Activated naive CD4-positive, alpha-beta T cell treated with anti-CD3 and anti-CD28 coated beads, Interleukin-2, amount 50 U/mL, for 24 hours (primary cell): ENCODE measurements around the gene PROX1.

Experiments
- H3K27ac Mint-ChIP-seq: one replicate; pipeline ENCODE4 v1.8.0; 2021; ENCODE audit warnings: mild to moderate bottlenecking, mixed read lengths
- H3K27me3 Mint-ChIP-seq: one replicate; pipeline ENCODE4 v1.8.0; 2021; ENCODE audit warnings: mixed read lengths
- H3K36me3 Mint-ChIP-seq: one replicate; pipeline ENCODE4 v1.8.0; 2021; ENCODE audit warnings: mixed read lengths
- H3K4me1 Mint-ChIP-seq: one replicate; pipeline ENCODE4 v1.8.0; 2021; ENCODE audit warnings: mixed read lengths
- H3K4me3 Mint-ChIP-seq: one replicate; pipeline ENCODE4 v1.8.0; 2021; ENCODE audit warnings: mild to moderate bottlenecking, mixed read lengths
- H3K9me3 Mint-ChIP-seq: one replicate; pipeline ENCODE4 v1.8.0; 2021; ENCODE audit warnings: mixed read lengths

The PROX1 gene

DNA sequence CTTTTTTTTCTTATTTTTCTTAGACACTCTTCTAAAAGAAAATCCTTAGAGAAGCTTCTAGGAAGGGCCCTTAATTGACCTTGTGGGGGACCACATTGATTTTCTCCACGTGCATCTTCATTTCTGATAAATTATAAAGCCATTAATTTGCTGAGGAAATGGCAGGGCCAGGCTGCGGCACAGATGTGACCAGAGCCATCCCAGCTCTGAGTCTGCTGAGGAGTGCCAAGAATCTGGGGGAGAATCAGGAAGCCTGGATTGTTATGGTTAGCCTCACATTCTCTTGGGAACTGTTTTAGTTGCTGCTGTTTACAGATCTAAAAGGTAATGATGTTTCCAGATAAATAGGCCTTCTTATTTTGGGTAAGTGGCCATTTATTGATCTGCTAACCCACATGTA, 16.2 kb downstream of the PROX1 start:
- peaks cover 1% of the 10 kb centered on the region for H3K27me3 Mint-ChIP-seq
- no peaks in the 10 kb centered on the region for H3K9me3 Mint-ChIP-seq
- no peaks in the 10 kb centered on the region for H3K36me3 Mint-ChIP-seq
- no peak overlapping the region for H3K27ac Mint-ChIP-seq
- no peak overlapping the region for H3K4me3 Mint-ChIP-seq
- H3K4me1 Mint-ChIP-seq: no peaks in the 10 kb centered on the region

DNA sequence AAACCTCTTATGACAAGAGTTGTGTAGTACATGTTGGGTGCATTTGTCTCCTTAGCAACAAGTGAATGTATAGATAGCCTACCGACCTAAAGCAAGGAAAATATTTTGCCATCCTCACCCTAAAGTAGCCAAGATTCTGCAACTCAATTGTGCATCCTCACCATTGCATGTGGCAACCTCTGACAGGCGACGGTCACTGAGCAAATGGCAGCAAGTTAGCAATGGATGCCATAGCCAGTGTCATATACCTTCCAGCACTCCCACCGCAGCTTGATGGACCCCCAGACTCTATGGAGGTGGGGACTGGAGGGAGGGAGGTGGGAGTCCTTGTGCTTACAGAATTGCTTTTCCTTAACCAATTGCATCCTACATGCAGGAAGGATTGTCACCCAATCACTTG, 17.0 kb downstream of the PROX1 start:
- Mint-ChIP-seq H3K4me3 (no peak overlapping the region), H3K9me3 (no peaks in the 10 kb centered on the region), H3K27ac (no peak overlapping the region), H3K4me1 (no peaks in the 10 kb centered on the region), H3K36me3 (no peaks in the 10 kb centered on the region), H3K27me3 (no peaks in the 10 kb centered on the region)

DNA sequence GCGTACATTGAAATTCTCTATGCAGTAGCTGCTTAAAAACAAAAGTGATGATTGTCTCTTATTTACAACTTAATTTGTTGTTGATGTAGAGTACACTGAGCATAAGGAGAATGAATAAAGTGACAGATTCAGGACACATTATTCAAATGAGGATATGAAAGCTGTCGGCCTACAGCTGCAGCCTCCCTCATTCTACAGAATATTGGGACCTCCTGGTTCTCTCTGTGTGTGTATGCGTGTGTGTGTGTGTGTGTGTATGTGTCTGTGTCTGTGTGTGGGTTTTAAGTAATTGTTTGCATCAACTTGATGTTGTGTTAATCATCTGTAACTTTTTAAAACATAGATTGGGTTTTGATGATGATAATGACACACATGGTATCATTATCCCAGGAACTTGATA, 17.9 kb downstream of the PROX1 start:
- H3K27me3 Mint-ChIP-seq: no peaks in the 10 kb centered on the region
- H3K27ac Mint-ChIP-seq: no peak overlapping the region
- H3K9me3 Mint-ChIP-seq: no peaks in the 10 kb centered on the region
- no peaks in the 10 kb centered on the region for H3K36me3 Mint-ChIP-seq
- no peaks in the 10 kb centered on the region for H3K4me1 Mint-ChIP-seq
- no peak overlapping the region for H3K4me3 Mint-ChIP-seq

DNA sequence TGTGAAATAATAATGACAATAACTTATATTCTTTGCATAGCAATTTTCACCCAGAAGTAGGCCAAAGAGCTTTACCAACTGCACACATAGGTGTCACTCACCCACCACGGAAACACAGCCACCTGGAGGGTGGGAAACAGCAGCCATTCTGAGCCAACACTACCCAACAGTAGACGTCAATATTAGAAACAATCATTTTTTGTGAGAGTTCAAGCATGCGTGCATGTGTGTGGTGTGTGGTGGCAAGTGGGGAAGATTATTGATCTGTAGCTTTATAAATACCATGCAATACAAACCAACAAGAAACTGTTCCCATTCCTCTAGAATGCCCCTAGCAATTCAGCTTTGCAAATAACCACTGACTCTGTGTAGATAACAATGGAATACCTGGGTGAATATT, 19.1 kb downstream of the PROX1 start:
- no peaks in the 10 kb centered on the region for H3K9me3 Mint-ChIP-seq
- H3K27ac Mint-ChIP-seq: no peak overlapping the region
- H3K4me3 Mint-ChIP-seq: no peak overlapping the region
- H3K27me3 Mint-ChIP-seq: no peaks in the 10 kb centered on the region
- no peaks in the 10 kb centered on the region for H3K36me3 Mint-ChIP-seq
- H3K4me1 Mint-ChIP-seq: no peaks in the 10 kb centered on the region

DNA sequence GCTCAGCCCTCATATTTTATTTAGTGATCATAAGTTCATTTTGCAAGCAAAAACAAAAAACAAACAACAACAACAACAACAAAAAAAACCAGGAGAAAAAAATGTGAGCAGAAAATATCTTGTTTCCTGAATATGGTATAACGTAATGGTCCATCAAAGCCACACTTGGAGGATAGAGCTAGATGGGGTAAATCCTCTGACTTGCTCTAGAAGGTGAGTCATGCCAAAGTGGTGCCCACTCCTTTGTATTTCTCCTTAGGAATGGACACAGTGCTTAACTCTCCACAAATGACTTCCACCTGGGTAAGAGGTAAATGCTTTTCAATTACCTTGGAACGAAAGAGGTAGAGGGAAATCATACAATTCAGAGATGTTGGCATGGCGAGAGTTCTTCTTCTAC, 20.6 kb downstream of the PROX1 start:
- H3K36me3 Mint-ChIP-seq: no peaks in the 10 kb centered on the region

DNA sequence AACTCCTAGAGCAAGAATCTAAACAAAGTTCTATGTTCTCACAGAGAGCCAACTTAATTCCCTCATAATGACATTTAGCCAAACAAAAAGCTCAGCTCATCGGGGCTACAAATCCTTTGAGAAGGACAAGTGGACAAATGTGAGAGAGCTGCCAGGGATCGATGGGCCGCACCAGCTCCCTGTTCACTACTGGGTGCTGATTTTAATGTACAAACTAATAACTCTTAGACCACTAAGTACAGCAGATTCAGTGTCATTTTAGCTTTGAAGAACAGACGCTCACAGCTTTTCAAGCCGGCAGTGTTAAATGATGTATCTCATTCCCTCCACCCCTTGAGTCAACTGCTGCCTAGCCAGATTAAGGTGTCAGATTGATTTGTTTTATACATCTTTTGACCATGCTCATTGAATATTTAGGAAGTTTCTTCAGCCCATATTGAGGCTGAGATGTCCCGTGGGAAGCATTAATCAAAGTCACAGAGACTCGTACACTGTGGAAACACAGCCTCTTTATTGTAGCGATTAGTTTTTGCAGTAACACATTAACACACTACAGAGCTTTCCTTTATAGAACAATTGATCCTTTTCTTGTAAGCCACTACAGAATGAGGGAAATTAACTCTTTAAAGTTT, 21.1 kb downstream of the PROX1 start:
- Mint-ChIP-seq H3K4me3 (no peak overlapping the region), H3K36me3 (no peaks in the 10 kb centered on the region), H3K4me1 (no peaks in the 10 kb centered on the region), H3K9me3 (no peaks in the 10 kb centered on the region), H3K27ac (no peak overlapping the region), H3K27me3 (no peaks in the 10 kb centered on the region)

More for the DNA sequence above, 20.6 kb downstream of the PROX1 start:
- no peak overlapping the region for H3K27ac Mint-ChIP-seq
- no peak overlapping the region for H3K4me3 Mint-ChIP-seq
- H3K4me1 Mint-ChIP-seq: no peaks in the 10 kb centered on the region
- H3K27me3 Mint-ChIP-seq: no peaks in the 10 kb centered on the region
- no peaks in the 10 kb centered on the region for H3K9me3 Mint-ChIP-seq

DNA sequence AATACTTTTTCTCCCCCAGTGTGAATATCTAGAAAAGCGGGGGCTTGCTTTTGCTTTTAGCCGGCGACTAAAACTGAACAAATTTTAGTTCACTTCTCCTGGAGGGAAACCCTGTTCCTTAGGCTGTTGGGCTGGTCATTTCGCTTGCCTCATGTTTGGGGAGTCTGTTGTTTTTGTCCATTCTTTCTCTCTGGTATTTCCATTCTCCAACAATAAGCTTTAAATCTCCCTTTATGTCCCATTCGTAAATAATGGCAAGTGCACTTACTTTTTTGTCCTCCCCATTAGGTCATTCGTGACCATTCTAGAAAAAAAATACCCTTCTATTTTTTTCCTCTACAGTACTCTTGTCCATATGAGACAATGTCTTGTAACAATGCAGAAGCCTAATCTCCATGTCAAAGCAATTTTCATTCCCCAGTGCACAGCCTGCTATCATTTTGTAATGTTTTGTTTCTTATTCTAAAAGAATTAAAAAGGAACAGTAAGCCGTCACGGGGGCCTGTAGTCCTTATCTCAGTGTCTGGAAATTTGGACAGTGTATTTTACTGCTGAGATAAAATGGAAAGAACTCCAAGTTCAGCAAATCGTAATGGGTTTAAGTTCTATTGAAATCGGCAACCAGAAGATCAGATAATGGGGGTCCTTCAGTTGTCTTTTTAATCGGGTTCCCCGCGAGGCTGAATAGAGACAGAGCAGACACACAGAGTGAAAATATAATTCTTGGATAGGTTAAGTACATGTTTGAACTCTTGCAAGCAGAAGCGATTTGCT, 21.8 kb downstream of the PROX1 start:
- Mint-ChIP-seq H3K27ac (no peak overlapping the region), H3K36me3 (no peaks in the 10 kb centered on the region), H3K4me3 (no peak overlapping the region), H3K27me3 (no peaks in the 10 kb centered on the region), H3K9me3 (no peaks in the 10 kb centered on the region), H3K4me1 (no peaks in the 10 kb centered on the region)

DNA sequence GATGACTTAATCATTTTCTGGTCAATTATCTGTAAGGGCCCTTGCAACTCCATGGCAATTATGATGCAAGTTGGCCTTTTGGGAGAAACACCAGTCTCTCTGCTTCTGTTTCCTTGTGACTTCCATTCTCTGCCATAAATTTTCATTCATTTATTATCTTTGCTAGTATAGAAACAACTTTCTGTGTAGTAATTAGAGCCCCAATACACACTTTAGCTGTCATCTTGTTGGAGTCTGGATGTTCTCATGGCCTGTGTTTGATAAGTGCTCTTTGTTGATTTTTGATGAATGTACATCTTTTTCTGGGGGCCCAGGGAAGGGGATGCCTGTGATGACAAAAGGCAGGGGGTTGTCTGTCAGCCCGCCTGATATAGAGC, 22.4 kb downstream of the PROX1 start:
- Mint-ChIP-seq H3K27ac (no peak overlapping the region), H3K9me3 (no peaks in the 10 kb centered on the region), H3K4me1 (no peaks in the 10 kb centered on the region), H3K4me3 (no peak overlapping the region), H3K36me3 (no peaks in the 10 kb centered on the region), H3K27me3 (no peaks in the 10 kb centered on the region)

DNA sequence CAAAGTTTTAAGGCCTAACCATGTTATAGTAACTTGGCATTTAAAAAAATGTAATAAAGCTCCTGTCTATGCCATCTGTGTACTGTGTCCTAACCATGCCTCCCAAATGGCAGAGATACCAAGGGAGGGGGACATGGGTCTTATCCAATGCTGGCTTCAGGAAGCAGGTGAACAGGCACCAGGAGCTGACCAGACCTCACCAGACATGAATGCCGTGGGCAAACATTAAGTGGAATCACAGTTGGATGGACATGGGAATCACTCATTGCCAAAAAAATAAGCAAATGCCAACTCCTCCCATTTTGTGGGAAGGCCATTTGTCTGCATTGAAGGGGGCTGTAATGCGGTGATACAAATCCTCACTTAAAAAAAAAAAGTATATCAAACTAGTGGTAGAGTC, 22.9 kb downstream of the PROX1 start:
- Mint-ChIP-seq H3K4me1 (no peaks in the 10 kb centered on the region), H3K27me3 (no peaks in the 10 kb centered on the region), H3K27ac (no peak overlapping the region), H3K4me3 (no peak overlapping the region), H3K36me3 (no peaks in the 10 kb centered on the region), H3K9me3 (no peaks in the 10 kb centered on the region)

DNA sequence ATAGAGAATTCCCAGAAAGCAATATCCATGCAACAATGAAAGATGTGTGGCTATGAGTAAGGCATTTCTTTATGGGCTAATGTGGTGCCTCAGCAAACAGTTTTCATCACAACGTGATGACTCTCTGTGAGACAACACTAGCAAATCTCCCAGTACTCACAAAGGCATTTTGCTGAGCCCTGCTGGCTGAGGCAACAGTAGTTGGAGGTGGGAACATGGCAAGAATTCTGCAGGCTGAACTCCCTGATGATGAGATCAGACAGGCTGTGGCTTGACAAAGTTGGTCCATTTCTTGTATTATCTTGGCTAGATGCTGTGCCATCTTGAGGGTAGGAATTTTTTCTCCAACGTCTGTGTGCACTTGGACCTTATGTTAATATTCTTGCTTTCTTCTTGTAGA, 24.6 kb downstream of the PROX1 start:
- Mint-ChIP-seq H3K4me1 (no peaks in the 10 kb centered on the region), H3K27me3 (no peaks in the 10 kb centered on the region), H3K9me3 (no peaks in the 10 kb centered on the region), H3K27ac (no peak overlapping the region), H3K36me3 (no peaks in the 10 kb centered on the region), H3K4me3 (no peak overlapping the region)

DNA sequence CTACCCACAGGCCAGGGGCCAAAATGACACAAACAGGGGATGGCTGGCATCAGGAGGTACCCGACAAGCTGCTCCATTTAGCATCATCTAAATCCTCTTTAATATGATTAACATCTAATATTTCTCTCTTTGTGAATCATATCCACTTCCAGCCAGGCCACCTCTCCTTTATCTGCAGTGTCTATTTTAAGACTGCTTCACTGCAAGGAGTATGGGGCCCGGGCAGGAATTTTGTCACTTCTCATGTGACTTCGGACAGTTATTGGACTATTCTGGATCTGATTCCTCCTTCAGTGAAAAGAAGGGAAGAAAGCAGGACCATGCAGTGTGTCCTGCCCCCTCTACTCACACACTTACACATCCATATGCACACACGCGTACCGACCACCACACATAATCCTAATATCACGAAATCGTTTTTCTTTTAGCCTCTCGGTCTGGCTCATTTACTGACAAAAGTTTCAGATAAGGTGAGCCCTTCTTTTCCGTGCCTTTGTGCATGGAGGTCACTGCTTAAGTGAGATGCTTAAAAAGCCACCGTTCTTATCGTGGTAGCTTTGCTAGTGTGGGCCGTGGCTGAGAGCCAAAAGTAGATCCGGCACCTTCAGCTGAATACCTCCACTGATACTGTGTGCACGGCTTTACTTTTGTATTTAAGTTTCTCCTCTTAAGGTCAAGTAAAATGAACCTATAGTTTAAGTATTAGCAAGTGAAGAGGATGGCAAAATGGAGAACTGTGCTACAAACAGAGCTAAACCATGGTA, 26.0 kb downstream of the PROX1 start:
- no peaks in the 10 kb centered on the region for H3K9me3 Mint-ChIP-seq
- no peaks in the 10 kb centered on the region for H3K27me3 Mint-ChIP-seq
- H3K4me3 Mint-ChIP-seq: no peak overlapping the region
- H3K27ac Mint-ChIP-seq: no peak overlapping the region
- peaks cover 10% of the 10 kb centered on the region for H3K4me1 Mint-ChIP-seq
- no peaks in the 10 kb centered on the region for H3K36me3 Mint-ChIP-seq

DNA sequence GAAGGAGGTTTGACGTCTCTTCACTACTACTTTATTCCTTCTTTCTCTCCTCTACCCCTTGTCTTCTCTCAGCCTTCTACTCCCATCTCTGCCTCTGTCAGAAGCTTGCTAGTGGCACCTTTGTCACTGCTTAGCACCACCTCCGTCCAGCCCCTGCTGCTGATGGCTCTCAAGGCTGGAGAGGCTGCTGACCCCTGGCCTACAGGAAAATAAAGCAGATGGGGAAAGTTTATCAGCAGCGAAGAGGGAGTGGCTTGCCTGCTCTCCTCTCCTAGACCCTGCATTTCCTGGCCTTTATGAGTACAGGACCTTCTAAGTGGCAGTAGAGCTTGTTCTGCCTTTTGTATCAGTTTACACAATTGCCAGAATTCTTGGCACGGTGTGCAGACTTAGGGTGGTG, 27.0 kb downstream of the PROX1 start:
- no peaks in the 10 kb centered on the region for H3K36me3 Mint-ChIP-seq
- no peak overlapping the region for H3K4me3 Mint-ChIP-seq
- H3K9me3 Mint-ChIP-seq: no peaks in the 10 kb centered on the region
- peaks cover 19% of the 10 kb centered on the region for H3K4me1 Mint-ChIP-seq
- no peaks in the 10 kb centered on the region for H3K27me3 Mint-ChIP-seq
- H3K27ac Mint-ChIP-seq: no peak overlapping the region

DNA sequence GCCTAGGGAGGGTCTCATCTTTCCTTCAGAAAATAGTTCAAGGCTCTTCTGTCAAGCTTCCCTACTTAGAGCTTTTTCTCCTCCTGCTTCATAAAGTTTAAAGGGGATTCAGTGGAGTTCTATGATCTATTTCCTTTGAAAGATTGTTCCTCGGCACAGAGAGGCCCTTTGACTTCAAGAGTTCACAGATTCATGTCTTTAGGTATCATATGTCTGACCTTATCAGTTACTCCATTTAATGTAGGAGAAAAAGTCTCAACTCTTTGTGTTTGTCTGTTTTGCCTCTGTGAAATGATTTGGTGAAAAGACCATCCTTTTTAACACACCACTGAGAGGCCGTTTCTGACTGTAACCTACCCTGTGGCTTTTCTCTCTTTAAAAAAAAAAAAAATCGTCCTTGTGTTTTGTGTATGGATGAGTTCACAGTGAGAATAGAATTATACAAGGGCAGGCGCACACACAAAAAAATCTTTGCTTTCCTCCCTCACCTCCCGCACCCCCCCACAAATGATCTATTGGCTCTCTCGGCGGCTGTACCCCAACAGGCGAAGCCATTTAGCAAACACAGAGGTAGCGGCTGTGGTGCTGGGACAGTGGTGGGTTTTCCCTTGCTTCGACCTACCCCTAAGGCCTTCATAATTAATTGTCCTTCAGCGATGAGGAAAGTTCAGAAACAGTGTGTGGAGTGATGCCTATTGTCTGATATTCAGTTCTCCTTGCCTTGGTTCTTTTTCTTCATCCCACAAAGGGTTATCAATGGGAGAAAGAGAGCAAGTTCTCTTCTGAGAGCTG, 29.6 kb downstream of the PROX1 start:
- Mint-ChIP-seq H3K36me3 (no peaks in the 10 kb centered on the region), H3K27ac (no peak overlapping the region), H3K4me1 (peaks cover 25% of the 10 kb centered on the region), H3K27me3 (no peaks in the 10 kb centered on the region), H3K9me3 (no peaks in the 10 kb centered on the region), H3K4me3 (no peak overlapping the region)

DNA sequence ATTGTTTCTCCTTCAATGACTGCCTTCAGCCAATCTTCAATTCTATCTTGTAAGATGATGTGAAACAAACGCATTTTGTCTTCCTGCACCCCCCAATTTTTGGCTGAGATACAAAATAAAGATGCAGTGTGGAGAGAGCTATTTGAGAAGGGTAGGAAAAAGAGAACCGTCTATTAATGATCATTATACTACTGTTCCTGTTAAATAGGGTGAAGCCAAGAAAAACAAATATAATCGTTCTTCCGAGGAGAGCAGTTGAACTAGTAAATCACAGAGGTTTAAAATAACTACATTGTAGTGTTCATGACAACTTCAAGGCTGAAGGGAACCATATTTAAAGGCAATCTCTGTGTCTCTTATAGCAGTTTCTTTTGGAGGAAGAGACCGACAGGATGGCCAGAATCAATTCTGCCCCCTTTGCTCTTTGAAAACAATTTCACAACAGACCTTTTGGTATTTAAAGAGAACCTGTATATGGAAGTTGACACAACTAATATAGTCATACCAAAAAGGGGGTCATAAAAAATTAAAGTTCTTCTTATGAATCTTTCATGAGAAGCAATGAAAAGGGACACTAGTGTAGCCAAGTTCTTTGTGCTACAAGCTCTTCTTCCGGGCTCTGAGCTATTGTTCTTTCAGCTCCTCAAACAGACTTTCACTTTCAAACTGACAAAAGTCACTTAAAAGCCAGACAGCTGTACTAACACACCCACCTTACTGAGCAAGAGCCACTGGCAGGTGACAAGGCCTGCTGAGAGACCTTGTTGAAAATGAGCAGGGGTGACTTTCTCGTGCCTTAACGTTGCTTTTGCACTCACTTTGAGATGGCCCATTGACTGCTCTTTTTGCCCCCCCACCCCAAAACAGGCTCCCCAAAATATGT, 30.9 kb downstream of the PROX1 start:
- Mint-ChIP-seq H3K27ac (peak overlapping the region; percentile 23), H3K4me1 (peaks cover 25% of the 10 kb centered on the region), H3K27me3 (no peaks in the 10 kb centered on the region), H3K9me3 (no peaks in the 10 kb centered on the region), H3K36me3 (no peaks in the 10 kb centered on the region), H3K4me3 (peak overlapping the region; percentile 4)

DNA sequence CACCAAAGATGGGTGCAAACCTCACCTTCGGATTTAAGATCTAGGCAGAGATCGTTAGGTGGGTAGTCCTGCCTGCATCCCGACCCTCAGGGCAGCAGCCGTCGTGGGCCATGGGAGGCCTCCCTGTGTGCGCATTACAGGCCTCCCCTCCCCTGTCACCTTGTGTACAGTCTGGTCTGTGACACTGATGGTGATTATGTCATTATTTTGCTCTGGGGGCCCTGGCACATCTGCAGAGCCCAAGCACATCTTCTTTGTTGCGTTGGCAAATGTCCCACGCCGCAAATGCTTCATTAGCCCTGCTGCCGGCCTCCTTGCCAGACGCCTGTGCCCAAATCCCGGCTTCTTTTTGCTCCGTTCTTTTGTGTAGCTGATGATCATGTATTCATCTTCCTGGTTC, 31.7 kb downstream of the PROX1 start:
- Mint-ChIP-seq H3K9me3 (no peaks in the 10 kb centered on the region), H3K4me3 (no peak overlapping the region), H3K27me3 (no peaks in the 10 kb centered on the region), H3K36me3 (no peaks in the 10 kb centered on the region), H3K27ac (no peak overlapping the region), H3K4me1 (peaks cover 25% of the 10 kb centered on the region)
